ENCODE results near the gene SPSB3.

The SPSB3 gene

DNA sequence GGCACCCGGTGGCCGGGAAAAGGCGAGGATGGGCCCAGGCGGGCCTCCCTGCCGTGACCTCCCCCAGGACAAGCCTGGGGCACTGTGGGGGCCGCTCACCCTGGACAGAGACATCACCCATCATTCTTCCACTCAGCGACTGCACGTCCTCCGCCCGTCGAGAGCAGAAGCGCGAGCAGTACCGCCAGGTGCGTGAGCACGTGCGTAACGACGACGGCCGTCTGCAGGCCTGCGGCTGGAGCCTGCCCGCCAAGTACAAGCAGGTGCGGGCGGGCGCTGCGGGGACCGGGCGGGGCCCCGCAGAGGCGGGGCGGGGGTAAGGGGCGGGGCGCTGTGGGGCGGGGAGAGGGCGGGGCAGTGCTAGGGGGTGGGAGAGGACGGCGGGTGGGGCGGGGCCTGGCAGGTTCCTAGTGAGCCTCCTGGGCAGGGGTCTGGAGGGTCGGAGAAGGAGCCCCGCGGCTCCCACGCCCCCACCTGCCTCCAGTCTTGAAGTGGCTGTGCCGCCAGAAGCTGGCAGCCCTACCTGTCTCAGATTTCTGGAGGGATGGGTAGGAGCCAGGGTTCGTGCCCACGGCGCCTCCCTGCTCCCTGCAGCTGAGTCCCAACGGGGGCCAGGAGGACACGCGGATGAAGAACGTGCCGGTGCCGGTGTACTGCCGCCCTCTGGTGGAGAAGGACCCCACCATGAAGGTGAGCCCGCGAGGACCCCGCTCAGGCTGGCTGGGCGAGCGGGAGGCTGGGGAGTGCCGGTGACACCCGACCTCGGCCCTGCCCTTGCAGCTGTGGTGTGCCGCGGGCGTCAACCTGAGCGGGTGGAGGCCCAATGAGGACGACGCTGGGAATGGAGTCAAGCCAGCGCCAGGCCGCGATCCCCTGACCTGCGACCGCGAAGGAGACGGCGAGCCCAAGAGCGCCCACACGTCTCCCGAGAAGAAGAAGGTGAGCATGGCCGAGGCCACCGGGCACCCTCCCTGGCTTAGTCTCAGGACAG, 18.6 kb downstream of the SPSB3 start:
- no peak for DNase-seq (ENCODE audit: low read depth in 2 of 2)

DNA sequence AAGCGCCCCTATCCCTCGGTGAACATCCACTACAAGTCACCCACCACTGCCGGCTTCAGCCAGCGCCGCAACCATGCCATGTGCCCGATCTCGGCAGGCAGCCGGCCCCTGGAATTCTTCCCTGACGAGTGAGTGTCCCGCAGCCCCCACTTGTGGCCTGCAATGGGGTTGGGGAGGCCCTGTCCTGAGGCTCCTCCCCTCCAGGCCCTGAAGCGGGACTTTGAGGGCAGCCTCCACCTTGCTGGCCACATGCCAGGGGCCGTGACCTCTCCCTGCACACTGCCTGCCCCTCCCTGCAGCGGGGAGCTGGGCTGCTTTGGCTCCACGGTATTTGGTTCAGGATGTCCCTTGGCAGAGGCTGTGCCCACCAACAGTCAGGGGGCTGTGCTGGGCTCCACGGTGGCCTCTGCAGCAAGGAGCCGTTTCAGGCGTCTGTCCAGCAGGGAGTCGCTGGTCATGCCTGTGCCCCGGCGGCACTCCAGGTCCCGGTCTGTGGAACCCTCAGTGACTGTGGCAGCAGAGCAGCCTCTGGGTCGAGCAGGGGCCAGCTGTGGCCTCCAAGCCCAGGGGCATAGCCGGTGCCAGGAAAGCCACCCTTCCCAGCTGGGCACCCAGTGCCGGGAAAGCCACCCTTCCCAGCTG, 19.4 kb downstream of the SPSB3 start:
- no peak for DNase-seq (ENCODE audit: low read depth in 2 of 2)

DNA sequence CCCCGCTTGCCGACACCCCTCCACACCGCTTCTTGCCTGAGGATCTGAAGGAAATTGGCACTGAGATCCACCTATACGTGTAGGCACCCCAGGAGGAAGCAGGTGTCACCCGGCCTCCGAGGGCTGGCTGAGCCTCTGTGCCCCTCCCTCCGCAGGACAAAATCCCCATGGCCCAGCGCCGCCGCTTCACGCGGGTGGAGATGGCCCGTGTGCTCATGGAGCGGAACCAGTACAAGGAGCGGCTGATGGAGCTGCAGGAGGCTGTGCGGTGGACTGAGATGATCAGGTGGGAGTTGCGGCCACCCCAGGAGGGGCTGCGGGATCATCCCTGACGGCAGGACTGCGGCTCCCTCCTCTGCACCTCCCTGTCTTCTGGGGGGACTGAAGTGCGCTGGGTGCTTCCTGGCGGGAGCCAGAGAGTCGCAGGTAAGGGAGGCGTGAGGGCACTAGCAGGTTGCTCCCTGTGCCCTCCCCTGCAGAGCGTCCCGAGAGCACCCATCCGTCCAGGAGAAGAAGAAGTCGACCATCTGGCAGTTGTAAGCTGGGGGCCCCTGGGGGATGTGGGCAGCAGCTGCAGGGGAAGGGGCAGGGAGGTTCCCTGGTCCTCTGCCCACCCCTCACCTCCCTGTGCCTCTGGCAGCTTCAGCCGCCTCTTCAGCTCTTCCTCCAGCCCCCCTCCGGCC, 20.0 kb downstream of the SPSB3 start:
- no peak for DNase-seq (ENCODE audit: low read depth in 2 of 2)

DNA sequence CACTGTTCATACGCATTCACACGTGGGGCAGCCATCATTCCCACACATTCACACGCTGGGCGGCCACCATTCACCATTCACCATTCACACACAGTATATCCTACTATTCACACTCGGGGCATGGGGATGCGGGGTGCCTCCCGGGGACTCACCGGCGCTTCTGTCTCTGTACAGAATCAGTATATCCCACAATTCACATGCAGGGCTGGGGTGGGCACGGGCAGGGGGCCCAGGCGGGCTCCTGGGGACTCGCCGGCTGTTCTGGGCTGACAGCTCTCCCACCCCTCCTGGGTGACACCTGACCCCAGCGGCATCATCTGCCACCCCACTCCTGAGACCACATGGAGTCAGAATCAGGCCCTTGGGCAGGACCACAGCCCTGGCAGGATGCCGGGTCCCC, 20.6 kb downstream of the SPSB3 start:
- DNase-seq (ENCODE audit: low read depth in 2 of 2): no peak

DNA sequence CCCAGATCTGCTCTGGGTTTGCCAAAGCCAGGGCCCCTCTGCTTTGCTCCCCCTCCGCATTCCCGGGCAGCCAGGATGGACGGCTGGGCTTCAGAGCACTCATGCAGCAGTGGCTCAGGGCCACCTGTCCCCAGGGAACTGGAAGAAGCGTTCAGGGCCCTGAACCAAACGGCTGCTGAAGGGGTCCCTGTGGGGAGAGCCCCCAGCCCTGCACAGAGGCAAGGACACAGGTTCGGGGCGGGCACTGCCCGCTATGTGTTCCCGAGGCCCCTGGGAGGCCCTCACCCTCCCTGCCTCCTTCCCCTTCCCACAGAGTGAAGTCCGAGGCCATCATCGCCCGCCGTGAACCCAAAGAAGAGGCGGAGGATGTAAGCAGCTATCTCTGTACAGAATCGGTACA, 21.5 kb downstream of the SPSB3 start:
- DNase-seq (ENCODE audit: low read depth in 2 of 2): no peak

DNA sequence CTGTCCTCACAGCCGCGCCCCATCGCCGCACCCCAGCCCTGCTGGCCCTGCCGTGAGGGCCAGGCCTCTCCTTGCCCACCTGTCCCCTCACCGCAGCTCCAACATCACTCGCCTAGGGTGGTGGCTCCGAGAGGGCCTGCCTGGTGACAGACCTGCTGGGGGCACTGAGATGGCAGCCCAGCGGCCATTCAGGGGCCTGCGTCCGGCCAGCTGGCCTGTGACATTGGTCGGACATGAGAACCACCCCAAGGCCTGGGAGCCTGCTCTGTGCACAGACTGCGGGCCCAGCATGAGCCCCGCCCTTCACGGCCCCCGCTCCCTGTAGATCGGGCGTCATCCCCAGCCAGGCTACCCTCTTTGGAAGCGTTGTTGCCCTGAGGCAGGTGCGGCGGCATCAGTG, 22.9 kb downstream of the SPSB3 start:
- DNase-seq (ENCODE audit: low read depth in 2 of 2): no peak

DNA sequence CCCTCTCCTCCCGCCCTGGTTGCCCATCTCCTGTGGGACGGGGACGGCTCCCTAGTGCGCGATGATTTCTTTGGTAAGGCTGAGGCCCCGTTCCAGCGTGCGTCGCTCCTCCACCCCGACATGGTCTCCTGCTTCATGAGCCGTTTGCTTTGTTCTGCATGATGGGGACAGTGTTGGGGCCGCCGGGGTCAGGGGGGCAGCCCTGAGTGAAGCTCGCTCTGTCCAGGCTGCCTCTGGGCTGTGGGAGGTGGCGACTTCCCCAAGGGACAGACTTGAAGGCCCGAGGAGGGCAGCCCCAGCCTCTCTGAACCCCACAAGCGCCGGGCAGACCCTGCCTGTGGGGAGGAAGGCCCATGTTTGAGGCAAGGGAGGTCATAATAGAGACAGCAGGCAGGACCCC, 23.4 kb downstream of the SPSB3 start:
- no peak for DNase-seq (ENCODE audit: low read depth in 2 of 2)

DNA sequence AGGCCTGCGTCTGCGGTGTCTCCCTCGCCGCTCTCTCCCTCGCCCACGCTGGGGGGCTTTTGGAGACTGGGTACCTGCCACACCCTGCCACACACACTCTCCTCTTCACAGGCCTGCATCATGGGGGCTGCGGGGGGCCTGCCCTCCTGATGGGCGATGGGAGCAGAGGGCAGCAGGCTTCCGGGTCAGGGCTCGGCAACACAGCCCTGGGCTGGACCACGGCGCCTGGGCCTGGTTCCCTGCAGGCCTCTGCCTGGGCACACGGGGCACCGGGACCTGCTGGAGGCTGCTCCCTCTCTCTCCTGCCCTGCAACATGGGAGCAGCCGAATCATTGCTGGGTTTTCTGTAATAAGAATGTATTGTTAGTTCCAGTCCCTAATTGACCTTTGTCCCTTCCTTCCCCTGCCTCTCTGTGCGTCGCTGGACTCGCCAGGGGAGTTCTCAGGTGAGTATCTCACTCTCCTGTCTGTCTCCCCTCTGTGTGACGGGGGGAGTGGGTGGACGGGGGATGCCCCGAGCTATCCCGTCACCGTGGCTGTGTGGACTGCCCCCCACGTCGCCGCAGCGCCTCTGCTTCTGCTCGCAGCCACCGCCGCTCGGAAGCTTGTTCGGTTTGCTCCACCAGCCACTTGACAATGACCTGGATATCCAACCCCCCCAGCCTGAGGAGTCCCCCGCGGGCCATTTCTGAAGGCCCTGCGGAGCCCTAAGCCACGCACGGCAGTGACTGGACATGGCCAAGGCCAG, 24.5 kb downstream of the SPSB3 start:
- no peak for DNase-seq (ENCODE audit: low read depth in 2 of 2)

DNA sequence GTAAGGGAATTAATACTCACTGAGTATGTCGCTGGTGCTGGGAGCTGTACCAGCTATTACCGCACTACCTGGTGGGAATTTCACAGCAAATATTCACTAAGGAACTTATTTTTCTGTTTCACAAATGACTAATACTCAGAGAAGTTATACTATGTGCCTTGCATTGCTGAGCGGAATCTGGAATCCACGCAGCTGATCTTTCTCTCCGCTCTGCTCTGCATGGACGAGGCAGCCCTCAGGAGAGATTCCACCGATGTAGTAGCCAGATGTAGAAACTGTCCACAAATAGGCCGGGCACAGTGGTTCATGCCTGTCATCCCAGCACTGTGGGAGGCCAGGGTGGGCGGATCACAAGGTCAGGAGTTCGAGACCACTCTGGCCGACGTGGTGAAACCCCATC, 28.2 kb downstream of the SPSB3 start:
- DNase-seq (ENCODE audit: low read depth in 2 of 2): no peak

DNA sequence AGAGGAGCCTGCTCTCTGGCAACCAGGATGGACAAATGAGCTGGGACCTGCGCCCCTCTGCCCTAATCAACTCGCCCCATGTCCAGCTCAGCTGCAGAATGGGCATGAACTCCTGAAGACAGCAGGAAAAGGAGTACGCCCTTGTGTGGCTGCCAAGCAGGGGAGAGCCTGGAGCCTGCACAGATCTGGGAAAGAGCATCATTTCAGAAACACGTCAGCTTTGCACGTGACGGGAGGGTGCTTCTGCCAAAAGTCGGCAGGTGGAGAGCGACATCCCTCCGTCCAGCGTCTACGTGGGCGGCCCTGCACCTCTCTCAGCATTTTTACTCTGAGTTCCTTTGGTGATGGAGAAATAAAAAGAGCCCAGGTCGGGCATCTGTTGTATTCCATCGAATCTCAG, 29.5 kb downstream of the SPSB3 start:
- DNase-seq (ENCODE audit: low read depth in 2 of 2): no peak

DNA sequence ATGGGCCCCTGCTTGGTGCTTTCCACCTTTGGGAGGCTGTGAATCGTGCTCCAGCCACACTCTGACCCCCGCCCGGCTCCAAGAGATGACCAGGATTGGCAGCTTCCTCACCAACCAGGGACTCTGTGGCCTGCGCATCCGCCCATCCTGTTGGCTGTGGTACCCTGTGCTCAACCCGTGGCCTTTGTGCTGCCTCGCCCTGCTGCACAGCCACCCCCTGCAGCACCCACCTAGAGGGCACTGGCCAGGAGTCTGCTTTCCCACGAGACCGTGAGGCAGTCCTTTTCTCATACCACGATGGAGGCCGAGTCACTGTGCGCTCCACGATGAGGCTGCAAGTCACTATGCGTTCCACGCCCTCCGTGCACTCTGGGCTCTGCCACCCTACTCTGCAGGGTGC, 30.4 kb downstream of the SPSB3 start:
- no peak for DNase-seq (ENCODE audit: low read depth in 2 of 2)

DNA sequence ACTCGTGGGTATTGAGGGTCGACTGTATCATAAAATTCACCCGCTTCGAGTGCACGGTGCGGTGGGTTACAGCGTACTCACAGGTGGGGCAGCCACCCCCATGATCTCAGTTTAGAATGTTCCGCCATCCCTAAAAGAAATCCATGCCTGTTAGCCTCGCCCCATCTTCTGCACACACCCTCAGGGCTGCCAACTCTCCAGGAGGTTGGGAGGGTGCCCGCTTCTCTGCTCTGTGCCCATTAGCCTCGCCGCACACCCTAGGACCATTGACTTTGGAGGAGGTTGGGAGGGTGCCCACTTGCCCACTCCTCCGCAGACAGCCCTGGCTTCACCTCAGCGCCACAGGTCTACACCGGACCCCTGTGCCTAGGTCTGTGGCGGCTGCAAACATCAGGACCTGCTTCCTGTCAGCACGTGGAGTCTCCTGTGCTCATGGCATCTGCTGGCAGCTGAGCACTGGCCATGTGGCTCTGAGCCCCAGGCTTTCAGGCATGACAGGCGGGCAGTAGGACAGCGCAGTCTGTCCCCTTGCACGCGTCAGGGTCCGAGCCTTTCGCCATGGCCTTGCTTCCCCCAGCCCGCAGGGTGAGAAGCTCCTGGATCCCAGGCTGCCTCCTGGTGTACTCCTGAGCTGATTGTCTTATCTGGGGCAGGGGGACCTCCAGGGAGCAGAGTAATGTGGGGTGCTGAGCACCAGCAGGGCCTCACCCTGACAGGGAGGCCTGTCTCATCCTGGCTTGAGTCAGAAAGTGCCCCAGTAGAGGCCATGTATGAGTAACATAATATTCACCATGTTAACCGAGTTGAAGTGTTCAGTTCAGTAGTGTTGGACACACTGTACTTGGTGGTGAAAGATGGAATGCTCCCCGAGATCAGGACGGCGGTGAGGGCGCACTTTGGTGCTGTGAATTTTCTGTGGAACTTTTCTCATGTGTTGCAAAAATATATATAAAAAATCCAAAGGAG, 32.9 kb downstream of the SPSB3 start:
- DNase-seq (ENCODE audit: low read depth in 2 of 2): no peak

DNA sequence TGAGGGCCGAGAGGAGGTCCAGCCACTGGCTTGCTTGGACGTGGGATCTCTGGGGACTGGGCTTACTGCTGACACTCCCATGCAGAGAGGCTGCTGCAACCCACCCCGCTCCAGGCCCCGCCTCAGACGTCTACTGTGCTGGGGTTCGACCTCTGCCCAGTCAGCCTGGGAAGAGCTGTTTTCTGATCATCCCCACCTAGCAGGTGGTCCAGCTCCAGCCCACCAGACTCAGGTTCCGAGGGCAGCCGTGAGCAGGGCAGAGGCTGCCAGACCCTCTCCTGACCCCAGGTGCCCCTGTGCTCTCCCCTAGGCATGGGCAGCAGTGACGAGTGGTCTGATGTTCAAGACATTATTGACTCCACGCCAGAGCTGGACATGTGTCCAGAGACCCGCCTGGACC, 34.4 kb downstream of the SPSB3 start:
- no peak for DNase-seq (ENCODE audit: low read depth in 2 of 2)

DNA sequence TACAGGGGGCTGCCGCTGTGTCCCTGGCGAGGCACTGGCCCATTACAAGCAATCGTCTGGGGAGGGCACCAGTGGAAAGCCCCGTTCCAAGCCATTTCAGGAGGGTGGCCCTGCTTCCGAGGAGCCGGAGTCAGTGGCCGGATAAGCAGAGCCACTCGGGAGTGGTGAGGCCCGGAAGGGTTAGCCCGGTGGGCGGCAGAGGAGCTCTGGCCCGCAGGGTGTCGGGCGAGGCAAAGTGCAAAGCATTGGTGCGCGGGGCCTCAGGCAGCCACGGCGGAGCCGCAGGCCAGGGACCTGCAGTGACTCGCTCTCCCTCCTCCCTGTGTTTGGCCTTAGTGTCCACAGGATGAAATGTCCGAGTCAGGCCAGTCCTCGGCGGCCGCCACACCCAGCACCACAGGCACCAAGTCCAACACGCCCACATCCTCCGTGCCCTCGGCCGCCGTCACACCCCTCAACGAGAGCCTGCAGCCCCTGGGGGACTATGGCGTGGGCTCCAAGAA, 35.6 kb downstream of the SPSB3 start:
- DNase-seq (ENCODE audit: low read depth in 2 of 2): no peak

DNA sequence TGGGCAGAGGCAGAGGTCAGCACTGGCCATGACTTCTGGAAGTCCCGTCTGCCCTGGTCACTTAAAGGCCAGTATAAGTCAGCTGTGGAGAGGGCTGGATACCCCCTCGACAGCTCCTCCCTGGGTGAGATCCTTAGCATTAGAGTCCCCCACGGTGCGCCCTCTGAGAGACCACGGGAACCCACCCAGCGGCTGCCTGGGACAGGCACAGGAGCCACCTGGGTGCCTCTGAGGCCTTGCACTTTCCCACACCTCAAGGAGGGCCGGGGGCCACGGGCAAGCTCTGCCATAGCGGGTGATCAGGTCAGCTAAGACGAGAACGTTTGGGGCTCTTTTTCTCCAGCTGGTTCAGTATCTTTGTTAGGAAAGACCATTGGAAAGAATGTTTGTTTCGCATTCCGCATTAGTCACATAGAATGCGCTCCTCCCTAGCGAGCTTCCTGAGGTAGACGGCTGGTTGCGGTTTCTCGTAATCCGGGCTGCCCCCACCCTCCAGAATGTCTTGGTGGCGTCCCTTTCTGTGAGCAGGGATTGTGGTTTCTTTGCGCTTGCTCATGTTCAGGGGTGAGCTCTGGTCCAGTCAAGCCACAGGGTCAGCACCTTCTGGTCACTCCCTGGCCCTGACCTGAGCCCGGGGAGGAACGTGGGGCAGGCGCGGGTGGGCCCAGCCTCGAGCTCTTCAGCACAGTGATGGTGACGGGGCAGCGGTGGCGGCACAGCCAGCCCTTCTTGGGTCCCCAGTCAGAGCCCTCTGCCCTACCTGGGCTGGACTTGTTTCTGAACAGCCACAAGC, 36.3 kb downstream of the SPSB3 start:
- DNase-seq (ENCODE audit: low read depth in 2 of 2): no peak

DNA sequence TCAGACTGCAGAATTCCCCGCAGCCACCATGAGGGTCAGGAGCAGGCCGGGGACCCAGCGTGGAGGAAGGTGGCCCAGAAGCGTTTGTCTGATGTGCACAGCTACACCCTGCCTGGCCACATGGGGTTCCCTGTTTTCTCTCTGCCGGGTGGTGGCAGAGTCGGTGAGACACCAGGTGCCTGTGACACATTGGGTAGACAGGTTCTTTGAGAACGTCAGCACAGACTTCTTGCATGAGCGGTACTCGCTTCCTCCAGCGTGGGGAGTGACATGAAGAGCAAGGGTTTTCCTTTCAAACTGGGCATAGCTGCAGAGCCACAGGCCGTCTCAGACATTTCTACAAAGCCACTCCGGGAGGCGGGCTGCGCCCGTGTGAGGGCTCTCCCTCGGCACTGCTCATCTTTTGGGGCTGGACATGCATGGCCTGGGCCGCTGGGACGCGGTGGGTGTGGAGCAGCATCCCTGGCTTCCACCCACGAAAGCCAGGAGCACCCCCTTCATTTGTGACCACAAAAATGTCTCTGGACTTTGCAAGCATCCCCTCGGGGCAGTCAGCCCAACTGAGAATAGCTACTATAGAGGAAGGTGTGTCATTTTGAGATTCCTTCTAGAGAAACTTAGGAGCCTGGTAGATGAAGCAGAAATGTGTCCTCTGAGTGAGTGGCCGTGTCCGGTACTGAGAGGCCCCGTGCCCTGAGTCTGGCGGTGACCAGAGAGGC, 37.0 kb downstream of the SPSB3 start:
- DNase-seq (ENCODE audit: low read depth in 2 of 2): no peak

DNA sequence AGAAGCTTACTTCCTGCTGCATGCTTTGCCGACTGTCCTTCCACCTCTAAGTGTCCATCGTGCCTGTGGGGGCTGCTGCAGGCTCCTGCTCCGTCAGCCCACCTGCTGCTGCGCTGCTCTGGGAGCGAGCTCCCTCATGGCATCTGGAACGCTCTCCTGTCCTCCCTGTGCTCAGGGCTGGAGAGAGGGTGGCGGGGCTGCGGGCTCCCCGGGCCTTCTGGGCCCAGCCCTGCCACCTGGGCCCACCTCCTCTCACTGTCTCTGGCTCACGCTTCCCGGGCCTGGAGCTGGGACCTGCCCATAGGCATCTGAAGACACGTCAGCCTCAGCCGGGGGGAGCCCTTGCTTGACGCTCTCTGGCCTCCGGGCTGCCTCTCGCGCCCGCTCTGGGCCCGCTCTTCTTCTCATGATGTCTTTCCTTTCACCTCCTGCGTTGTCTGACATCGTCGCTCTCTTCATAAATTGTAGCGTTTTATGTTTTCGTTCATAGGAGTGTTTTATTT, 38.0 kb downstream of the SPSB3 start:
- no peak for DNase-seq (ENCODE audit: low read depth in 2 of 2)

DNA sequence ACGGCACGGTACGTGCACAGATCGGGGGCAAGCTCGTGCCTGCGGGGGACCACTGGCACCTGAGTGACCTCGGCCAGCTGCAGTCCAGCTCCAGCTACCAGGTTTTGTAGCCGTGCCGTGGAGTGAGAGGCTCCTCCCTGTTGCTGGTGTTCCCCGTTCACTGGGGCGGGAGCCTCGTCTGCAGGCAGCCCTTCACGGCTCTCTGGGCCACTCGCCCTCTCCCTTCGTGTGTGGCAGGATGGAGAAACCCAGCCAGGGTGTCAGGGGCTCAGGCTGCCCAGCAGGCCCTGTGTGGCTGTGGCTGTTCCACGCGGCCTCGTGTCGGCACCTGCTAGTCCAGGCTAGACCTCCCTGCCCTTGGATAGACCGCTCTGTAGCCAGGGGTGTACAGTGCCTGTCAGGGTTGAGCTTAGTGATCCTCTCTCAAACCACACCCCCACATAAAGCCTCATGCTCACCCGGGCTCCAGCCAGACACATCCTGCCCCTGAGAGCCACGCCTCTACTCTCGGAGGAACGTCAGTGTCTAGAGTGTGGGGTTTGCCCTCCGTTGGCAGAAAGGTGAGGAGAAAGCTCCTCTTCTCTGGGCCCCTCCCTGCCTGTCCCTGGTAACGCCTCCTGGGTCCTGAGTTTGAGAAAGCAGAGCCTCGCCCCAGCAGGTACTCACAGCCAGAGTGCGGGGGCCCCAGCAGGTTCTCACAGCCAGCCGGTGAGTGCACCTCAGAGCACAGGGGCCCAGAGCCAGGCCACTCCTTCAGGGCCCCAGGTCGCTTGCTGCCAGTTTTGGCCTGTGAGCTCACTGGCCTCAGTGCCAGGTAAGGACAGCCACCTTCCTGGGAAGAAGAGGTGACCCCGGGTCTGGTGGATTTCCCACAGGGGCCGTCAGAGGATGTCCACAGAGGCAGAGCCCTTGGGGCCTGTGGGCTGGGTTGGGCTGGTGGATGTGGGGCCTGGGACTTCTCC, 38.7 kb downstream of the SPSB3 start:
- no peak for DNase-seq (ENCODE audit: low read depth in 2 of 2)
